MCF 10A (cell line): ENCODE measurements around the gene SPATA2L. TPM values are rescaled to one million over a fixed set of nuclear protein-coding genes. Genes with fewer than 3 reads are reported as not detected.
"Not testable (repeated sequence)": the region's sequence is repeated elsewhere in the genome, so short reads cannot be mapped to it uniquely, and the experiment has no call there.

Source experiments
- BruUV-seq: library from RNA; stranded (reverse); fragments of 400-500 nt; replicated peaks from 2 replicates; lab custom pipeline; 2021; lab: Mats Ljungman, UMichigan
- CTCF ChIA-PET: fragments of 300-600 bp; sonication (Branson Sonifier 250); formaldehyde crosslinking; extraction: SDS; loops from one replicate; lab custom pipeline; 2021; ENCODE audit warnings: antibody characterized with exemption, inconsistent platforms; lab: Yijun Ruan, JAX
- POLR2A ChIA-PET: fragments of 300-600, 350-650 bp; sonication (Branson Sonifier 250); formaldehyde crosslinking; extraction: SDS; loops from one replicate; lab custom pipeline; 2020; ENCODE audit warnings: antibody characterized with exemption, inconsistent platforms; lab: Yijun Ruan, JAX
- DNase-seq: peaks from one replicate; pipeline ENCODE4 v3.0.0-alpha.2; 2018; ENCODE audit not compliant: unreplicated experiment
- H3K27ac Mint-ChIP-seq: one replicate; pipeline ENCODE4 v1.8.0; 2022; ENCODE audit warnings: mild to moderate bottlenecking, low read depth, mixed read lengths; ENCODE audit not compliant: unreplicated experiment
- H3K27me3 Mint-ChIP-seq: one replicate; pipeline ENCODE4 v1.8.0; 2022; ENCODE audit warnings: mixed read lengths; ENCODE audit not compliant: insufficient read depth, unreplicated experiment
- H3K36me3 Mint-ChIP-seq: one replicate; pipeline ENCODE4 v1.8.0; 2022; ENCODE audit warnings: mild to moderate bottlenecking, moderate library complexity, mixed read lengths; ENCODE audit not compliant: insufficient read depth, unreplicated experiment
- H3K4me1 Mint-ChIP-seq: one replicate; pipeline ENCODE4 v1.8.0; 2022; ENCODE audit warnings: mixed read lengths; ENCODE audit not compliant: insufficient read depth, unreplicated experiment
- H3K4me3 Mint-ChIP-seq: one replicate; pipeline ENCODE4 v1.8.0; 2022; ENCODE audit warnings: mild to moderate bottlenecking, moderate library complexity, mixed read lengths; ENCODE audit not compliant: unreplicated experiment
- H3K9me3 Mint-ChIP-seq: one replicate; pipeline ENCODE4 v1.8.0; 2022; ENCODE audit warnings: mixed read lengths; ENCODE audit not compliant: unreplicated experiment
- CTCF ChIP-seq: fragments of 200-600 bp; IDR thresholded peaks from one replicate; pipeline ENCODE4 v1.8.0; 2022; ENCODE audit warnings: antibody characterized with exemption, mild to moderate bottlenecking; ENCODE audit not compliant: unreplicated experiment
- intact Hi-C: fragments of 100-400 bp; cut with micrococcal nuclease; formaldehyde crosslinking; loops from 2 replicates; pipeline ENCODE4 v1.14.1; 2022
- total RNA-seq: library from RNA; stranded (reverse); gene quantifications from 2 replicates; pipeline ENCODE4 v1.2.3, GENCODE V29; 2022

SPATA2L gene
- total RNA-seq, 1 experiment from 2014 or later = 12.5 TPM

- Mint-ChIP-seq H3K27ac (no peak overlapping the region), H3K9me3 (no peaks in the 10 kb centered on the region), H3K4me1 (no peaks in the 10 kb centered on the region), H3K36me3 (peaks cover 45% of the 10 kb centered on the region), H3K4me3 (no peak overlapping the region), H3K27me3 (no peaks in the 10 kb centered on the region)
- TF ChIP-seq CTCF = no peak
- intact Hi-C loops = no loop called here
- ChIA-PET POLR2A (interaction anchor here (0.6 kb wide), 1 partner anchor 105 kb away, joined by 5 read pairs; no protein-coding TSS in a partner anchor), CTCF (interaction anchor here (0.6 to 1.1 kb wide), 3 partner anchors 10 to 380 kb away, joined by 3 read pairs; no protein-coding TSS in a partner anchor)
- TSS peak; percentile 63 for BruUV-seq
- DNase-seq = no peak
Observed at GRCh38 chr16:89695875-89696669, 5.4 kb downstream of the SPATA2L start.

- no peak overlapping the region for H3K4me3 Mint-ChIP-seq
- H3K36me3 Mint-ChIP-seq = peaks cover 50% of the 10 kb centered on the region
- H3K4me1 Mint-ChIP-seq = no peaks in the 10 kb centered on the region
- no TSS peak for BruUV-seq
- H3K27me3 Mint-ChIP-seq = no peaks in the 10 kb centered on the region
- H3K9me3 Mint-ChIP-seq = no peaks in the 10 kb centered on the region
- intact Hi-C loops = no loop called here
- no peak for TF ChIP-seq CTCF
- H3K27ac Mint-ChIP-seq = no peak overlapping the region
- ChIA-PET CTCF (interaction anchor here (1.1 kb wide), 2 partner anchors 11 to 166 kb away, joined by 3 to 4 read pairs; no protein-coding TSS in a partner anchor), POLR2A (interaction anchor here (0.6 to 0.9 kb wide), 2 partner anchors 14 to 106 kb away, joined by 3 to 5 read pairs; no protein-coding TSS in a partner anchor)
- no peak for DNase-seq
Observed at GRCh38 chr16:89695086-89695874, 6.2 kb downstream of the SPATA2L start.

GRCh38 chr16:89694784-89695085, 6.8 kb downstream of the SPATA2L start:
- BruUV-seq, H3K4me3 Mint-ChIP-seq, intact Hi-C loops, H3K27me3 Mint-ChIP-seq, H3K4me1 Mint-ChIP-seq, H3K27ac Mint-ChIP-seq, H3K9me3 Mint-ChIP-seq, DNase-seq: not testable (repeated sequence)
- ChIA-PET POLR2A (interaction anchor here (0.7 to 0.9 kb wide), 2 partner anchors 8 to 15 kb away, joined by 3 read pairs; no protein-coding TSS in a partner anchor), CTCF (interaction anchor here (1.1 kb wide), 1 partner anchor 167 kb away, joined by 4 read pairs; no protein-coding TSS in a partner anchor)
- peaks cover 49% of the 10 kb centered on the region for H3K36me3 Mint-ChIP-seq

- no TSS peak for BruUV-seq
- H3K27ac Mint-ChIP-seq = no peak overlapping the region
Observed at GRCh38 chr16:89693931-89694783, 7.3 kb downstream of the SPATA2L start.

More at GRCh38 chr16:89693931-89694783, 7.3 kb downstream of the SPATA2L start:
- DNase-seq = no peak
- no peak for TF ChIP-seq CTCF
- ChIA-PET CTCF (interaction anchor here (0.5 to 1.1 kb wide), 2 partner anchors 28 to 167 kb away, joined by 3 to 4 read pairs; no protein-coding TSS in a partner anchor), POLR2A (interaction anchor here (0.7 kb wide), 1 partner anchor 9 kb away, joined by 3 read pairs; no protein-coding TSS in a partner anchor)
- H3K4me1 Mint-ChIP-seq = no peaks in the 10 kb centered on the region
- no peaks in the 10 kb centered on the region for H3K27me3 Mint-ChIP-seq
- intact Hi-C loops = no loop called here
- no peak overlapping the region for H3K4me3 Mint-ChIP-seq
- H3K9me3 Mint-ChIP-seq = no peaks in the 10 kb centered on the region
- H3K36me3 Mint-ChIP-seq = peaks cover 49% of the 10 kb centered on the region
